ENCODE data around the gene ALK.

- TF ChIP-seq CTCF (IDR thresholded peaks at IDR 0.05; ENCODE audit: low read depth, low read length) = no peak
- no peak for TF ChIP-seq EZH2phosphoT487 (IDR thresholded peaks at IDR 0.05; ENCODE audit: low read depth)
These were observed 113.1 kb downstream of the ALK start for GRCh38 chr2:29808321-29808720.
